ENCODE measurements around the gene SYTL1.

SYTL1 gene

GRCh38 chr1:27321813-27322568, 19.8 kb upstream of the SYTL1 start, which contains the start of gene TMEM222:
Gene TMEM222, plus strand, starts transcription at chr1:27322163. Its CDS starts 35 bp downstream, at chr1:27322198.
- peak; percentile 88 for FAIRE-seq

GRCh38 chr1:27322569-27323240, 19.1 kb upstream of the SYTL1 start:
- no peak for FAIRE-seq

GRCh38 chr1:27325286-27325685, 16.5 kb upstream of the SYTL1 start:
- FAIRE-seq: no peak

- FAIRE-seq: no peak
Observed at GRCh38 chr1:27327964-27328363, 13.9 kb upstream of the SYTL1 start.

- no peak for FAIRE-seq
Observed at GRCh38 chr1:27330786-27331185, 11.0 kb upstream of the SYTL1 start.

GRCh38 chr1:27331426-27331825, 10.4 kb upstream of the SYTL1 start:
- no peak for FAIRE-seq

GRCh38 chr1:27331922-27332321, 9.9 kb upstream of the SYTL1 start:
- no peak for FAIRE-seq

GRCh38 chr1:27332536-27333281, 9.1 kb upstream of the SYTL1 start:
- FAIRE-seq: peak; percentile 11

GRCh38 chr1:27333717-27334279, 8.0 kb upstream of the SYTL1 start:
- no peak for FAIRE-seq

- no peak for FAIRE-seq
Observed at GRCh38 chr1:27335506-27336422, 6.1 kb upstream of the SYTL1 start.

- no peak for FAIRE-seq
Observed at GRCh38 chr1:27336756-27337155, 5.1 kb upstream of the SYTL1 start.

GRCh38 chr1:27338751-27339150, 3.1 kb upstream of the SYTL1 start:
- FAIRE-seq: no peak

- FAIRE-seq: no peak
Observed at GRCh38 chr1:27339213-27339612, 2.6 kb upstream of the SYTL1 start.

- no peak for FAIRE-seq
Observed at GRCh38 chr1:27342391-27342777, 562 bp downstream of the SYTL1 start.

GRCh38 chr1:27342778-27343638, 1.2 kb downstream of the SYTL1 start:
- no peak for FAIRE-seq

GRCh38 chr1:27343639-27344025, 1.8 kb downstream of the SYTL1 start:
- FAIRE-seq: no peak

GRCh38 chr1:27345272-27345671, 3.5 kb downstream of the SYTL1 start:
- FAIRE-seq: no peak

- no peak for FAIRE-seq
Observed at GRCh38 chr1:27346357-27346756, 4.5 kb downstream of the SYTL1 start.

- FAIRE-seq: no peak
Observed at GRCh38 chr1:27346991-27347624, 5.3 kb downstream of the SYTL1 start.

- FAIRE-seq: peak; percentile 72
Observed at GRCh38 chr1:27348861-27349783, 7.3 kb downstream of the SYTL1 start.
